HG02981 (cell line): ENCODE data around the gene SCCPDH.

Experiments used
- ATAC-seq: cut with Tn5 transposase; IDR thresholded peaks from one replicate; pipeline ENCODE4 v1.9.1; 2021; ENCODE audit warnings: mild to moderate bottlenecking, moderate library complexity; ENCODE audit not compliant: unreplicated experiment

Gene SCCPDH

GRCh38 chr1:246784621-246785493, 60.6 kb downstream of the SCCPDH start:
- ATAC-seq: peak; percentile 39

DNA sequence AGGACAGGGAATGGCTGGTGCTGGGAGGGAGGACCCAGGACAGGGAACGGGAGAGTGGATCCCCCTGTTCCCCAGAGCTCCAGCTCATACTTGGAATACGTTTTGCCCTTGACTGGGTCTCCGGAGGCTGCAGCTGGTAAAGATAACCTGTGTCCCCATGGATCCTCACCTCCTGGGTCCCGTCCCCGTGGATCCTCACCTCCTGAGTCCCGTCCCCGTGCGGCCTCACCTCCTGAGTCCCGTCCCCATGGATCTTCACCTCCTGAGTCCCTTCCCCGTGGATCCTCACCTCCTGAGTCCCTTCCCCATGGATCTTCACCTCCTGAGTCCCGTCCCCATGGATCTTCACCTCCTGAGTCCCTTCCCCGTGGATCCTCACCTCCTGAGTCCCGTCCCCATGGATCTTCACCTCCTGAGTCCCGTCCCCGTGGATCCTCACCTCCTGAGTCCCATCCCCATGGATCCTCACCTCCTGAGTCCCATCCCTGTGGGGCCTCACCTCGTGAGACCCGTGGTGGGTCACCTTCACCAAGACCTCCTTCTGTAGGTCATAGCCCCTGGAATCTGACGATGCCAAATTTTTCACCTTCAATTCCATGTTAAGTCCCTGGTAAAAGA, 61.4 kb downstream of the SCCPDH start:
- no peak for ATAC-seq

DNA sequence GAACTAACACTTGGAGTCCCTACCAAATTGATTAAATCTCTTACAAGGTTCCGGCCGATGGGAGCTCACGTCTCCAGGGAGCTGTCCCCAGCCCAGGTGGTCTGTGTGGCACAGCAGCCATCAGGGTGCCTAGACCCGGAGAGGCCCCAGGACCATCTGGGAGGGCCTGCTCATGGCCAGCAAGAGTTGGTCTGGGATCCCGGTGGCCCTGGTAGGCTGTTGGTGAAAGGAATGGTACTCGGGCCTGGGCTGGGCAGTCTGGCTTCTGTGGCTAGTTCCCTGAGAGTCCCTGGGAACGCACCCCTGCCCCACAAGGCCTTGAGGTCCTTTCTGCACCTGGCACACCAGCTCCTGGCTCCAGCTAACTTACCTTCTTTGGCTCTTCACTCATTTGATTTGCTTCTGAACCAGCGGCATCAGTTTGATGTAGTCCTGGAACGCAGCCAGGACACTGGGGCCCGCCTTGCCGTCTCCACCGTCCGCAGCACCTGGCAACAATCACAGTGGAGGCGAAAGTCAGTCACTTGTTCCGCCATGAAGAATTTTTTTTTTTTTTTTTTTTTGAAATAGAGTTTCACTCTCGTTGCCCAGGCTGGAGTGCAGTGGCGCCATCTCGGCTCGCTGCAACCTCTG, 62.5 kb downstream of the SCCPDH start:
- ATAC-seq: no peak

DNA sequence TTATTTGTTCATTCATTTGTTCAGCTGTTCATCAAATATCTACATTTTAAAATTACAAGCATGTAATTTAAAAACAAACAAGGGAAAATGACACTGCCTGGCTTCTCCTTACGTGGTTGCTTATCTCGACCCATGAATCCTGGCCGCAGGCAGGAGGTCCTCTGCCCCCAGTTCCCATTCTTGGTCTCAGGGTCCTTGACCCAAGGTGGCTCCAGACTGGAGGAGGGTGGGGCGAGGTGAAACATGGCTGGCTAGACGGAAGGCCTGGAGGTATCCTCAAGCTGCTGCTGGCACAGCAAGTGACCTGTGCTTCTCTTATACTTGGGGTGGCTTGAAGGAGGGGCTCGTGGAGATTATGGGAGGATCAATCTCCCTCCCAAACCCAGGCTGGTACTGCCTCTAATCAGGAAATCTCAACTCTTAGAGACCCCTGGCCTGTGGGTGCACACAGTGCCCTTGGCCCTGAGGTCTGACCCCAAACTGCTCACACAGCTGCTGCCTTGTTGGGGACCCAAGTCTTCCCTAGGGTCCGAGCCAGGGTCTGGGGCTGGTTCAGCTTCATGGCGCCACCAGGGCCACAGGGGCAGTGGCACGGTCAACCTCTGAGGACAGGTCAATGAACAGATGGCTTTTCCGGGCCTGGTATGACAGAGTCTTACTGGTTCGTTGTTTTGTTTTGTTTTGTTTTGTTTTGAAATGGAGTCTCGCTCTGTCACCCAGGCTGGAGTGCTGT, 63.7 kb downstream of the SCCPDH start:
- no peak for ATAC-seq

DNA sequence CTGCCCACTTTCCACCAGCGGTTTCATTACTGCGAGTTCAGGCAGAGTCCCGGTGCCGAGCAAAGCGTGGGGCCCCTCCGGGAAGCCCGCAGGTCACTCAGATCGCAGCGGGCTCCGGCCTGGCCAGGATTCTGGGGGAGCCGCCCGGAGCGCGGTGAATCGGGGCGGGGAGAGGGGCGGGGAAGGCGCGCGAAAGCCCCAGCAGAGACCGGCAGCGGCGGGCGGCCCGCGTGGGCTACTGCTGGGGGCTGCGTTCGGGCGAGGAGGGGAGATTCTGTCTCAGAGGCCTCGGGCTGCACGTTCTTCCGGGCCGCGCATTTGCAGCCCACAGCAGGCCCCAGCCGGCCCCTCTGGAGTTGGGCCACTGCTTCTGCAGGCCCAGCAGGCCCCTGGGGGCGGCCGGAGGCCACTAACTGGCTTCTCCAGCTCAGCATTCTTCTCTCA, 64.7 kb downstream of the SCCPDH start:
- ATAC-seq: no peak

DNA sequence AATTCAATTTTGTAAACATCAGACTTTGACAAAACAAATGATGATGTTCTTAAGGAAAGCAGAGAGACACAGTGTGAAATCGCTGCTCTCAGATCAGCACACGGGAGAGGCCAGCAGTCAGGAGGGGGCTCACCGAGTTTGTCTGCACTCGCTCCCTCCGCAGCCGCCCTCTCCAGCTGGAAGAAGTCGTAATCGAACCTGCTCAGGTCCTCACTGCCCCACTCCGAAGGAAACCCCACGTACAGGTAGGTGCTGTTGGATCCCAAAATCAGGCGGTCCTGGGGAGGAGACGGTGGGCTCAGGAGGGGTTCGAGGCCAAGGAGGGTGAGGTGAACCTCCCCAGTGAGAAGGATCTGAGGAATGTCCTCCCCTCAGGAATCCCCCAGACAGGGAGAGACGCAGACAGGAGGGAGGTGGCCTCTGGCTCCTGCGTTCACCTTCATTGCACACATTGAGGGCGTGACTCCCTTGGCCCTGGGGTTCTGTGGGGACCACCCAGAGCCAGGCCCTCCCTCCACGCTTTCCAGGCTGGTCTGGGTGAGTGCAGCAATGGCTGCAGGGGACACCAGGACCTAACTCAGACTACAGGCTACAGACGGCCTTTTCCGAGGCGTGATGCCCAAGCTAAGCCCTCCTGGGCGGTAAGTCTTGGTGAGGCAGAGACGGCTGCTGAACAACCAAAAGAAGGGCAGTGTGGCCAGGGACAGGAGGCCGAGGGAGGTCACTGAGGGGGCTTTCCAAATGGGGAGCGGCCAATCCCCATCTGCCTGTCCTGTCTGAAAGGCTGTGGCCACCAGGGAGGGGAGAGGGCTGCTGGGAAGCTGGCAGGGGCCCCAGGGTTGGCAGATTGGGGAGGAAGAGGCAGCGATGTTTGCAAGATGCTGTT, 65.5 kb downstream of the SCCPDH start:
- no peak for ATAC-seq

GRCh38 chr1:246790364-246790763, 66.2 kb downstream of the SCCPDH start:
- no peak for ATAC-seq

GRCh38 chr1:246790833-246791232, 66.6 kb downstream of the SCCPDH start:
- no peak for ATAC-seq

GRCh38 chr1:246791303-246791918, 67.2 kb downstream of the SCCPDH start:
- ATAC-seq: no peak

DNA sequence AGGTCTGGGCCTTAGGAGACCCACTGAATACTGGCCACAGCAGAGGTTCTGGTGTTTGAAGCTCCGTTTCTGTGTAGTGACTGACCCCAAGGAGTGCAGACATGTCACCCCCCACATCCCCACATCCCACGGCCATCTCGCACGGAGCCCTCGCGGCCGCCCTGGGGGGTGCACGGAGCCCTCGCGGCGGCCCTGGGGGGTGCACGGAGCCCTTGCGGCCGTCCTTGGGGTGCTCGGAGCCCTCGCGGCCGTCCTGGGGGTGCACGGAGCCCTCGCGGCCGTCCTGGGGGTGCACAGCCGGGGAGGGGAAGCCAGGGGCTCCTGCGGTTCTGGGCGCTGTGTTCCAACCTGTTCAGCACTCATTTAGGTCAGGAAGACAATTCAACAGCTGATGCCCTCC, 68.4 kb downstream of the SCCPDH start:
- ATAC-seq: no peak

- ATAC-seq: no peak
These were observed 69.2 kb downstream of the SCCPDH start for GRCh38 chr1:246793356-246793896.

- ATAC-seq: no peak
These were observed 70.0 kb downstream of the SCCPDH start for GRCh38 chr1:246794048-246794827.

- no peak for ATAC-seq
These were observed 70.8 kb downstream of the SCCPDH start for GRCh38 chr1:246794828-246795671.

GRCh38 chr1:246795906-246796694, 71.9 kb downstream of the SCCPDH start:
- no peak for ATAC-seq

DNA sequence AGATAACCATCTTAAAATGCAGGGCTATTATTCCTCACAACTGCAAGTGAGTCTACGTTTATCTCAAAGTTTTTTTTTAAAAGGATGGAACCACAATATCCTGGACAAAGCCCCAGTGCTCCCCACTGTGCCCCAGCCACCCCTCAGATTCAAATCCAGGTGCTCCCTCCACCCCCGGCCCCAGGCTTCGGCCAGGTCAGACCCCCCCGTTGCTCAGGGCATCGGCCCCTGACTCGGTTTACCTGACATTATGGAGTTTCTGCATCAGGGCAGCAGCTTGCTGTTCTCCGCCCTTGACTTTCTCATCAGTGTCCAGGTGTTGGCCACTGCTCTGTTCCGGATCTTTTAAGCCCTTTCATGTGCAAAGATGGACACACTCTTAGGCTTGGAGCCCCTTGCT, 72.9 kb downstream of the SCCPDH start:
- ATAC-seq: no peak

DNA sequence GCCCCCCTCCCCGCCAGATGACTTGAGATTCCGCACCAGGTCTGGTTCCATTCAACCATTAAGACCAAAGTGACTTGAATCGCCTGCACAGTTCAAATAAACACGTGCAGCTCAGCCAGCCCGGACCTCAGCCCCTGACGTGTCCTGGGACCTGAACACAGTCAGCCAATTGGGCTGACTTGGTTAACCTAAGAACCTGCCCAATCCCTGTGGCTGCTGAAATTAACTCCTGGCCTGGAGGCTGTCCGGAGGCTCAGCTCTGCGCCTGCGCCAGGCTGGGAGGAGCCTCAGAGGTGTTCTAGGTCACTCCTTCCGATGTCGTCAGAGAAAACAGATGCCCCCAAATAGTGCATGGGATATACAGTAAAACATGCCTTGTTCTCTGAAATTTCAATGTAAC, 73.4 kb downstream of the SCCPDH start:
- no peak for ATAC-seq

GRCh38 chr1:246798107-246798506, 73.9 kb downstream of the SCCPDH start:
- no peak for ATAC-seq
